OCI-LY7 (cell line): ENCODE data around the gene MSH3.

Source experiments
- CTCF ChIP-seq: fragments of 200-600 bp; sonication (generic); conservative IDR thresholded peaks from 2 replicates; pipeline ENCODE4 v1.5.1; 2014; ENCODE audit warnings: mild to moderate bottlenecking, antibody characterized with exemption, low read length, moderate library complexity, mixed read lengths
- EZH2phosphoT487 ChIP-seq: fragments of 200-600 bp; sonication (generic); IDR thresholded peaks from 2 replicates; pipeline ENCODE4 v1.6.1; 2018; ENCODE audit warnings: low read depth, borderline replicate concordance, mild to moderate bottlenecking, mixed run types, antibody characterized with exemption, low read length, moderate library complexity, mixed read lengths

- TF ChIP-seq CTCF (no peak), EZH2phosphoT487 (no peak)
Observed at GRCh38 chr5:80615266-80615914, 39.1 kb upstream of the MSH3 start.
